Loucy (cell line): Measurements from ENCODE around the gene HLA-DOA.

Experiments
- H2AFZ ChIP-seq: fragments of 200-600 bp; sonication (generic); 2 replicates; pipeline ENCODE4 v1.6.0; 2016; ENCODE audit warnings: antibody characterized with exemption, mild to moderate bottlenecking, low read length, moderate library complexity
- H3F3A ChIP-seq: fragments of 200-600 bp; 2 replicates; pipeline ENCODE4 v1.6.0; 2016; ENCODE audit warnings: antibody characterized with exemption, low read depth, mild to moderate bottlenecking
- H3K27me3 ChIP-seq: fragments of 200-600 bp; sonication (generic); 2 replicates; pipeline ENCODE4 v1.6.1; 2014; ENCODE audit warnings: low read length, mild to moderate bottlenecking; ENCODE audit not compliant: insufficient read depth, poor library complexity, severe bottlenecking
- H3K36me3 ChIP-seq: fragments of 200-600 bp; sonication (generic); 2 replicates; pipeline ENCODE4 v1.6.1; 2016; ENCODE audit warnings: low read length; ENCODE audit not compliant: insufficient read depth
- H3K4me1 ChIP-seq: fragments of 200-600 bp; sonication (generic); 2 replicates; pipeline ENCODE4 v1.5.1; 2014; ENCODE audit warnings: low read length, mild to moderate bottlenecking; ENCODE audit not compliant: insufficient read depth, poor library complexity, severe bottlenecking
- H3K4me2 ChIP-seq: fragments of 200-600 bp; sonication (generic); 2 replicates; pipeline ENCODE4 v1.6.0; 2014; ENCODE audit warnings: antibody characterized with exemption, low read length, low read depth, mild to moderate bottlenecking; ENCODE audit not compliant: poor library complexity, severe bottlenecking
- H3K4me3 ChIP-seq: fragments of 200-600 bp; sonication (generic); 2 replicates; pipeline ENCODE4 v1.5.1; 2014; ENCODE audit warnings: low read length, mild to moderate bottlenecking, mixed read lengths; ENCODE audit not compliant: poor library complexity, severe bottlenecking
- H3K79me2 ChIP-seq: fragments of 200-600 bp; sonication (generic); 2 replicates; pipeline ENCODE4 v1.6.1; 2014; ENCODE audit warnings: low read length; ENCODE audit not compliant: insufficient read depth
- H3K9ac ChIP-seq: fragments of 200-600 bp; sonication (generic); 2 replicates; pipeline ENCODE4 v1.6.0; 2014; ENCODE audit warnings: mild to moderate bottlenecking, low read depth, low read length, moderate library complexity; ENCODE audit not compliant: poor library complexity, severe bottlenecking
- H3K9me2 ChIP-seq: fragments of 200-600 bp; sonication (generic); replicated peaks from 2 replicates; pipeline ENCODE4 v1.6.1; 2016; ENCODE audit warnings: low read depth, low read length, mixed read lengths
- H3K9me3 ChIP-seq: fragments of 200-600 bp; sonication (generic); 2 replicates; pipeline ENCODE4 v1.6.1; 2014; ENCODE audit warnings: mild to moderate bottlenecking, antibody characterized with exemption, low read length, low read depth; ENCODE audit not compliant: insufficient read depth
- H4K20me1 ChIP-seq: fragments of 200-600 bp; sonication (generic); 2 replicates; pipeline ENCODE4 v1.6.0; 2014; ENCODE audit warnings: antibody characterized with exemption, low read length, mild to moderate bottlenecking; ENCODE audit not compliant: insufficient read depth, poor library complexity, severe bottlenecking
- CTCF ChIP-seq: fragments of 200-600 bp; sonication (generic); conservative IDR thresholded peaks from 2 replicates; pipeline ENCODE4 v1.5.1; 2014; ENCODE audit warnings: mild to moderate bottlenecking, antibody characterized with exemption, low read length
- EZH2phosphoT487 ChIP-seq: fragments of 200-600 bp; IDR thresholded peaks from 2 replicates; pipeline ENCODE4 v1.6.1; 2018; ENCODE audit warnings: antibody characterized with exemption, mild to moderate bottlenecking, moderate library complexity, borderline replicate concordance

HLA-DOA gene

GRCh38 chr6:32960563-32960962 lies 48.8 kb downstream of the HLA-DOA start:
- Histone ChIP-seq H3K9me3 (no peaks in the 10 kb centered on the region), H3K27me3 (no peaks in the 10 kb centered on the region), H3K4me2 (no peak overlapping the region), H3K9ac (no peak overlapping the region), H3K4me1 (no peaks in the 10 kb centered on the region), H3K79me2 (peaks cover 3% of the 10 kb centered on the region; the same call in 1 of the 2 replicates), H3F3A (no peaks in the 10 kb centered on the region), H3K4me3 (no peak overlapping the region), H2AFZ (no peak overlapping the region), H3K36me3 (no peaks in the 10 kb centered on the region), H4K20me1 (no peaks in the 10 kb centered on the region), H3K9me2 (no peaks in the 10 kb centered on the region)
- no peak for TF ChIP-seq EZH2phosphoT487
- no peak for TF ChIP-seq CTCF

GRCh38 chr6:32956176-32956575 lies 53.2 kb downstream of the HLA-DOA start:
- Histone ChIP-seq H3K79me2 (no peaks in the 10 kb centered on the region), H3K9me2 (no peaks in the 10 kb centered on the region), H3K4me1 (peaks cover 11% of the 10 kb centered on the region), H3F3A (no peaks in the 10 kb centered on the region), H3K4me3 (no peak overlapping the region), H3K4me2 (no peak overlapping the region), H2AFZ (no peak overlapping the region), H3K36me3 (no peaks in the 10 kb centered on the region), H3K9me3 (no peaks in the 10 kb centered on the region), H4K20me1 (no peaks in the 10 kb centered on the region), H3K9ac (no peak overlapping the region), H3K27me3 (no peaks in the 10 kb centered on the region)
- TF ChIP-seq CTCF (no peak), EZH2phosphoT487 (no peak)

GRCh38 chr6:32954986-32955802 lies 54.2 kb downstream of the HLA-DOA start:
- TF ChIP-seq CTCF (peak; percentile 80), EZH2phosphoT487 (no peak)
- H3K79me2 ChIP-seq: no peaks in the 10 kb centered on the region
- H2AFZ ChIP-seq: no peak overlapping the region

More at GRCh38 chr6:32954986-32955802, 54.2 kb downstream of the HLA-DOA start:
- Histone ChIP-seq H3F3A (no peaks in the 10 kb centered on the region), H3K9me3 (no peaks in the 10 kb centered on the region), H4K20me1 (no peaks in the 10 kb centered on the region), H3K36me3 (no peaks in the 10 kb centered on the region), H3K4me2 (no peak overlapping the region), H3K27me3 (no peaks in the 10 kb centered on the region), H3K9ac (no peak overlapping the region), H3K4me3 (no peak overlapping the region), H3K4me1 (peaks cover 11% of the 10 kb centered on the region), H3K9me2 (no peaks in the 10 kb centered on the region)
